Measurements from ENCODE around the gene MALT1.

DNA sequence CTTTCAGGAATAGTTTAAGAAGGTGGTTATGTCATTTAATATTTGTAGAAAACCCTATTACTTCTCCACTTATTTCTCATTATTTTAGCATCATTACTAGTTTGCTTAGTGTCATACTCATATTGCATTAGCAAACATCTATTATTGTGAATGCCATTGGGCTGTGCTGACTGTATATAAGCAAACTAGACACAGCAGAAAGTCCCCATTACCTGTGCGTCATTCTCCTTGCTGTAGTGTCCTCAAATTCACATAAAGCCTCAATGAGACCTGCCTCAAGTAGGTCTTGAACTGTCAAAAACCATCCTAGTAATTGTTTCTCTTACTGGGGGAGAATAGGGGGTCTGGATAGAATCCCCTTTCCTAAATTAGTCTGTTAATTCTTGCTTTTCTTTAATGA is 43.6 kb downstream of the MALT1 start:
- TF ChIP-seq, protein P1, sequence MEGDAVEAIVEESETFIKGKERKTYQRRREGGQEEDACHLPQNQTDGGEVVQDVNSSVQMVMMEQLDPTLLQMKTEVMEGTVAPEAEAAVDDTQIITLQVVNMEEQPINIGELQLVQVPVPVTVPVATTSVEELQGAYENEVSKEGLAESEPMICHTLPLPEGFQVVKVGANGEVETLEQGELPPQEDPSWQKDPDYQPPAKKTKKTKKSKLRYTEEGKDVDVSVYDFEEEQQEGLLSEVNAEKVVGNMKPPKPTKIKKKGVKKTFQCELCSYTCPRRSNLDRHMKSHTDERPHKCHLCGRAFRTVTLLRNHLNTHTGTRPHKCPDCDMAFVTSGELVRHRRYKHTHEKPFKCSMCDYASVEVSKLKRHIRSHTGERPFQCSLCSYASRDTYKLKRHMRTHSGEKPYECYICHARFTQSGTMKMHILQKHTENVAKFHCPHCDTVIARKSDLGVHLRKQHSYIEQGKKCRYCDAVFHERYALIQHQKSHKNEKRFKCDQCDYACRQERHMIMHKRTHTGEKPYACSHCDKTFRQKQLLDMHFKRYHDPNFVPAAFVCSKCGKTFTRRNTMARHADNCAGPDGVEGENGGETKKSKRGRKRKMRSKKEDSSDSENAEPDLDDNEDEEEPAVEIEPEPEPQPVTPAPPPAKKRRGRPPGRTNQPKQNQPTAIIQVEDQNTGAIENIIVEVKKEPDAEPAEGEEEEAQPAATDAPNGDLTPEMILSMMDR (conservative IDR thresholded peaks at IDR 0.05), result no peak
- no peak for TF ChIP-seq ZFX (IDR thresholded peaks at IDR 0.05)

Data from C4-2B (cell line).